NT2/D1 (cell line): Measurements from ENCODE around the gene TOX3.

Experiments
- YY1 ChIP-seq: IDR thresholded peaks from 2 replicates; pipeline ENCODE4 v1.6.1; 2011; ENCODE audit not compliant: insufficient read length, insufficient read depth
- ZNF274 ChIP-seq: IDR thresholded peaks from 2 replicates; pipeline ENCODE4 v1.6.1; 2011; ENCODE audit warnings: mild to moderate bottlenecking, low read depth, low read length

- TF ChIP-seq YY1, result no peak
- TF ChIP-seq ZNF274, result no peak
Observed at GRCh38 chr16:52465711-52466267, 81.2 kb downstream of the TOX3 start.
